Keratinocyte (primary cell): ENCODE measurements around the gene JAM3.

Experiments
- EZH2 ChIP-seq: IDR thresholded peaks from one replicate; pipeline ENCODE4 v1.6.1; 2012; ENCODE audit warnings: inconsistent platforms, mild to moderate bottlenecking, low read length, moderate library complexity
- TF ChIP-seq, protein P1 (sequence below), 3 experiments: IDR thresholded peaks in 1 of 3; conservative IDR thresholded peaks in 1 of 3; optimal IDR thresholded peaks in 1 of 3; 2 replicates in 2 of 3; 3 replicates in 1 of 3; pipeline versions ENCODE3 to v1.5.1; 2011; ENCODE audit warnings: low read length in 3 of 3, mild to moderate bottlenecking in 3 of 3, moderate library complexity in 2 of 3, control low read depth in 1 of 3, inconsistent platforms in 1 of 3; ENCODE audit not compliant: insufficient read depth in 2 of 3; ENCODE audit errors: extremely low read depth in 1 of 3

DNA sequence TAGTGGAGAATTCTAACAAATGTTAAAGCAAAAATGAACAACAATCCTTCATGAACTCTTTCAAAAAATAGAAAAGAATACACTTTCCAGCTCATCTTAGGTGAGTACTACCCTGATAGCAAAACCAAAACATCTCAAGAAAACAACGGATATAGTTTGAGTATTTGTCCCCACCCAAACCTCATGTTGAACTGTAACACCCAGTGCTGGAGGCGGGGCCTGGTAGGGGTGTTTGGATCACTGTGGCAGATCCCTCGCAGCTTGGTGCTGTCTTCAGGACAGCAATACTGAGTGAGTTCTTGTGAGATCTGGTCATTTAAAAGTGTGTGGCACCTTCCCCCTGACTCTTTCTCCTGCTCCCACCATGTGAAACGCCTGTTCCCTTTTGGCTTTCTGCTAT is 127.9 kb downstream of the JAM3 start:
- TF ChIP-seq, protein P1, sequence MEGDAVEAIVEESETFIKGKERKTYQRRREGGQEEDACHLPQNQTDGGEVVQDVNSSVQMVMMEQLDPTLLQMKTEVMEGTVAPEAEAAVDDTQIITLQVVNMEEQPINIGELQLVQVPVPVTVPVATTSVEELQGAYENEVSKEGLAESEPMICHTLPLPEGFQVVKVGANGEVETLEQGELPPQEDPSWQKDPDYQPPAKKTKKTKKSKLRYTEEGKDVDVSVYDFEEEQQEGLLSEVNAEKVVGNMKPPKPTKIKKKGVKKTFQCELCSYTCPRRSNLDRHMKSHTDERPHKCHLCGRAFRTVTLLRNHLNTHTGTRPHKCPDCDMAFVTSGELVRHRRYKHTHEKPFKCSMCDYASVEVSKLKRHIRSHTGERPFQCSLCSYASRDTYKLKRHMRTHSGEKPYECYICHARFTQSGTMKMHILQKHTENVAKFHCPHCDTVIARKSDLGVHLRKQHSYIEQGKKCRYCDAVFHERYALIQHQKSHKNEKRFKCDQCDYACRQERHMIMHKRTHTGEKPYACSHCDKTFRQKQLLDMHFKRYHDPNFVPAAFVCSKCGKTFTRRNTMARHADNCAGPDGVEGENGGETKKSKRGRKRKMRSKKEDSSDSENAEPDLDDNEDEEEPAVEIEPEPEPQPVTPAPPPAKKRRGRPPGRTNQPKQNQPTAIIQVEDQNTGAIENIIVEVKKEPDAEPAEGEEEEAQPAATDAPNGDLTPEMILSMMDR (optimal IDR thresholded peaks at IDR 0.05 in 1 of 3, IDR thresholded peaks at IDR 0.05 in 1 of 3, conservative IDR thresholded peaks at IDR 0.05 in 1 of 3; ENCODE audit: extremely low read depth in 1 of 3, insufficient read depth in 2 of 3, low read length in 3 of 3): no peak
- TF ChIP-seq EZH2: no peak
